Adrenal gland (tissue), 12 donors: Measurements from ENCODE around the gene GOLM1. TPM values are rescaled to one million over a fixed set of nuclear protein-coding genes. Genes with fewer than 3 reads are reported as not detected.

Experiments
- DNase-seq, 7 donors: peaks; one replicate each; pipeline ENCODE4 v3.0.0-alpha.2; 2019 to 2020
- H3K27ac ChIP-seq, 5 donors: fragments of 200-600 bp; sonication (generic) in 4 of 5; 1 replicate in 3 of 5; 2 replicates in 2 of 5; pipeline versions ENCODE4 v1.5.1 to v1.8.0; 2016 to 2020; ENCODE audit warnings: mild to moderate bottlenecking in 1 of 5
- H3K27me3 ChIP-seq: fragments of 200-600 bp; 2 replicates; pipeline ENCODE4 v1.8.0; 2021
- H3K36me3 ChIP-seq, 2 donors: fragments of 200-600 bp; replicated peaks in 1 of 2; 1 replicate in 1 of 2; 2 replicates in 1 of 2; pipeline versions ENCODE4 v1.5.1 to v1.8.0; 2018 to 2022
- H3K4me1 ChIP-seq, 2 donors: fragments of 200-600 bp; replicated peaks in 1 of 2; 1 replicate in 1 of 2; 2 replicates in 1 of 2; pipeline versions ENCODE4 v1.5.1 to v1.8.0; 2018 to 2021
- H3K4me3 ChIP-seq, 4 donors: fragments of 200-600 bp; sonication (generic) in 3 of 4; one replicate each; pipeline ENCODE4 v1.5.1; 2016 to 2018
- H3K9me3 ChIP-seq, 3 donors: fragments of 200-600 bp; sonication (generic) in 1 of 3; replicated peaks in 1 of 3; 1 replicate in 2 of 3; 2 replicates in 1 of 3; pipeline versions ENCODE4 v1.5.1 to v1.8.0; 2016 to 2021
- CTCF ChIP-seq, 6 experiments: fragments of 450-650 bp in 4 of 6; fragments of 200-600 bp in 2 of 6; sonication (generic) in 1 of 6; IDR thresholded peaks; 1 replicate in 5 of 6; 2 replicates in 1 of 6; pipeline versions ENCODE4 v1.5.1 to v1.8.0; 2016 to 2021; ENCODE audit warnings: antibody characterized with exemption in 6 of 6, mild to moderate bottlenecking in 2 of 6, moderate library complexity in 1 of 6
- POLR2A ChIP-seq, 2 donors: fragments of 450-650 bp; IDR thresholded peaks; one replicate each; pipeline ENCODE4 v1.6.1; 2017; ENCODE audit warnings: antibody characterized with exemption in 2 of 2, mild to moderate bottlenecking in 2 of 2, moderate library complexity in 1 of 2
- WGBS, 4 donors: extraction: QIAGEN DNeasy Blood & Tissue Kit in 2 of 4; methylation state at CpG; one replicate each; pipeline versions ENCODE4 v1.1.5 to v1.1.7; 2013 to 2017; 5-methylcytosine and 5-hydroxymethylcytosine counted together
- intact Hi-C, 2 donors: fragments of 100-400 bp; cut with DNase I; formaldehyde crosslinking; loops; one replicate each; pipeline versions ENCODE4 v1.14.1 to v1.15.0; 2022 to 2023
- polyA plus RNA-seq, 3 donors: library from polyadenylated mRNA; stranded (reverse); fragments of 200-250 nt in 2 of 3; fragments of 350-450 nt in 1 of 3; fragmentation: Illumina TruSeq in 1 of 3; extraction: RNeasy Lipid Tissue Mini Kit (QIAGEN cat#74804) in 1 of 3; gene quantifications; one replicate each; pipeline ENCODE4 v1.2.3, GENCODE V29; 2013 to 2014
- total RNA-seq, 9 donors: library from RNA; depleted of rRNA in 4 of 9; stranded (reverse); fragments of >200 nt in 4 of 9; fragments of 120-200 nt in 1 of 9; fragmentation: NEBNext Ultra II Directional in 1 of 9; extraction: Animal tissue kit (Norgen Biotek cat#: 25700) in 1 of 9; gene quantifications; one replicate each; pipeline versions ENCODE4 v1.1.0 to v1.2.4, GENCODE V29; 2013 to 2023
- donor health status: healthy with polysubstance abuse.
- donor health status: Bipolar disorder and iron deficiency.
- donor health status: DM: yes; HTN: yes; CAD: no.
- donor health status: DM: no; HTN: no; CAD: no.
- donor health status: DM: no; HTN: no; CAD: no.
- donor health status: DM: yes; HTN: yes; CAD: no.

GOLM1 gene
- total and polyA plus RNA-seq, 12 donors, result 84.6 to 745 (median 186) TPM

- peaks cover 0 to 9% (median 4%) of the 10 kb centered on the region in 3 donors for H3K9me3 ChIP-seq
- 95 to 97% (median 97%) methylated on average over 1 of the region's 1 CpG for WGBS, 4 donors
- H3K27me3 ChIP-seq, result no peaks in the 10 kb centered on the region
- peaks cover 0 to 24% of the 10 kb centered on the region in 2 donors for H3K36me3 ChIP-seq
- peaks cover 0 to 8% of the 10 kb centered on the region in 2 donors for H3K4me1 ChIP-seq
- DNase-seq, result no peak
- TF ChIP-seq CTCF (IDR thresholded peaks at IDR 0.05), result no peak
- TF ChIP-seq POLR2A (IDR thresholded peaks at IDR 0.05), result no peak
- intact Hi-C loops, result no loop called here
- no peak overlapping the region for H3K27ac ChIP-seq
- no peak overlapping the region for H3K4me3 ChIP-seq
These were observed 94.0 kb downstream of the GOLM1 start for GRCh38 chr9:86005253-86005775.

DNA sequence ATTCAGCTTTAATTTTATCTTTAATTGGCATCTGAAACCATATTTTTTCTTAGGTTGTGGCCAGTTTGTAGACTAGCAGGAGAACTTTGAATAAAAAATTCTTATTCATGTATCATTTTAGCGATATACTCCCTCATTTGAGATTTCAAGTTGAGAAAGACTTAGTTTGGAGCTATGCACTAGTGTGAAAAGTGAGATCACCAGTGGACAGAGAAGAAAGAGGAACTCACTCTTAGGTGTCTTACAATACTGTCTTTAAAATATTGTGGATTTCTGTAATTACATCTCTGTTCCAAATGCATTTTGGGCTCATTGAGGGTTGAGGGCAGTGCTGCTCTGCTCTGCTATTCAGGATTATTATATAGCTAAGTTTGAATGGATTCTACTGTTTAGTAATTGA lies 103.8 kb downstream of the GOLM1 start:
- intact Hi-C loops, result no loop called here
- 97 to 100% (median 99%) methylated on average over 1 of the region's 1 CpG for WGBS, 4 donors
- H3K27ac ChIP-seq, result no peak overlapping the region
- no peaks in the 10 kb centered on the region for H3K36me3 ChIP-seq
- H3K4me3 ChIP-seq, result no peak overlapping the region
- no peak for TF ChIP-seq POLR2A (IDR thresholded peaks at IDR 0.05)
- no peak for TF ChIP-seq CTCF (IDR thresholded peaks at IDR 0.05)
- DNase-seq, result no peak
- no peaks in the 10 kb centered on the region for H3K27me3 ChIP-seq
- peaks cover 0 to 3% of the 10 kb centered on the region in 2 donors for H3K4me1 ChIP-seq
- peaks cover 0 to 5% (median 0%) of the 10 kb centered on the region in 3 donors for H3K9me3 ChIP-seq

GRCh38 chr9:85995097-85995496 lies 104.3 kb downstream of the GOLM1 start:
- intact Hi-C loops, result no loop called here
- no peak for DNase-seq
- Histone ChIP-seq H3K36me3 (no peaks in the 10 kb centered on the region), H3K4me1 (peaks cover 0 to 3% of the 10 kb centered on the region in 2 donors), H3K27me3 (no peaks in the 10 kb centered on the region), H3K4me3 (no peak overlapping the region), H3K27ac (no peak overlapping the region), H3K9me3 (peaks cover 0 to 5% (median 0%) of the 10 kb centered on the region in 3 donors)
- TF ChIP-seq POLR2A (IDR thresholded peaks at IDR 0.05) (no peak), CTCF (IDR thresholded peaks at IDR 0.05) (no peak)

DNA sequence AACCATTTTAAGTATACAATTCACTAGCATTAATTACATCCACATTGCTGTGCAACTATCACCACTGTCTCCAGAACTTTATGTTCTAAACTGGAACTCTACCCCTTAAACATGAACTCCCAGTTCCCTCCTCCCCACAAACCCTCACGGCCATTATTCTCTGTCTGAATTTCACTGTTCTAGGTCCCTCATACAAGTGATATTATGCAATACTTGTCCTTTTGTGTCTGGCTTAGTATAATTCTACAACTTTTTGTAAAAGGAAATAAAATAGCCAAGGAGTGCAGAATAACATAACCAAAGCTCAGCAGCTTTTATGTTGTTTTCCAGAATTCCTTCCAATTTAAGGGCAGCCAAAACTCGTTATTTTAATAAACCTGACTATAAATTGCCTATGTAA lies 105.2 kb downstream of the GOLM1 start:
- no peak overlapping the region for H3K4me3 ChIP-seq
- no peaks in the 10 kb centered on the region for H3K36me3 ChIP-seq
- no peaks in the 10 kb centered on the region for H3K27me3 ChIP-seq
- no peak for TF ChIP-seq CTCF (IDR thresholded peaks at IDR 0.05)
- no peak for TF ChIP-seq POLR2A (IDR thresholded peaks at IDR 0.05)
- H3K4me1 ChIP-seq, result peaks cover 0 to 3% of the 10 kb centered on the region in 2 donors
- intact Hi-C loops, result no loop called here
- DNase-seq, result no peak
- H3K9me3 ChIP-seq, result peaks cover 0 to 5% (median 0%) of the 10 kb centered on the region in 3 donors
- H3K27ac ChIP-seq, result no peak overlapping the region
- 56 to 64% (median 58%) methylated on average over 2 of the region's 2 CpGs for WGBS, 4 donors
